ENCODE results near the gene SLC25A17.

The SLC25A17 gene

GRCh38 chr22:40743768-40744167 is 75.4 kb downstream of the SLC25A17 start:
- H3K36me3 ChIP-seq (ENCODE audit: control insufficient read depth, insufficient read depth, low read length): no peaks in the 10 kb centered on the region
- no peaks in the 10 kb centered on the region for H3K27me3 ChIP-seq (ENCODE audit: control insufficient read depth, insufficient read depth, low read length, poor library complexity, severe bottlenecking)
- no peaks in the 10 kb centered on the region for H3K9me3 ChIP-seq (ENCODE audit: control insufficient read depth, low read length)
- WGBS, 2 experiments: 94 to 98% methylated on average over 8 of the region's 9 CpGs
- no peak overlapping the region for H3K4me3 ChIP-seq (ENCODE audit: insufficient read depth, low read depth, low read length)
- peaks cover 6% of the 10 kb centered on the region for H3K4me1 ChIP-seq (ENCODE audit: control insufficient read depth, insufficient read depth, low read length)
- no peak overlapping the region for H3K27ac ChIP-seq (ENCODE audit: insufficient read depth, low read depth, low read length, poor library complexity, severe bottlenecking)

DNA sequence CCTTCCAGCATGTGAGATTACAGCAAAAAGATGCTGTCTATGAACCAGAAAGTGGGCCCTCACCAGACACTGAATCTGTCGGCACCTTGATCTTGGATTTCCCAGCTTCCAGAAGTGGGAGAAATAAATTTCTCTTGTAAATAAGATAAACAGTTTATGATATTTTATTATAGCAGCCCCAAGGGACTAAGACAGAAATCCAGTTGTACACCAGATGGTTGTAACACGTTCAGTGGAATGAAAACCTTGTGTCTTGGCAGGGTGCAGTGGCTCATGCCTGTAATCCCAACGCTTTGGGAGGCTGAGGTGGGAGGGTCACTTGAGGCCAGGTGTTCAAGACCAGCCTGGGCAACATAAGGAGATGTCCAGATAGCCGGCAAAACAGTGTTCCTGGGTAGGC is 78.0 kb downstream of the SLC25A17 start:
- H3K27me3 ChIP-seq (ENCODE audit: control insufficient read depth, insufficient read depth, low read length, poor library complexity, severe bottlenecking): no peaks in the 10 kb centered on the region
- no peaks in the 10 kb centered on the region for H3K9me3 ChIP-seq (ENCODE audit: control insufficient read depth, low read length)
- WGBS, 2 experiments: 90 to 92% methylated on average over 4 of the region's 4 CpGs
- H3K36me3 ChIP-seq (ENCODE audit: control insufficient read depth, insufficient read depth, low read length): no peaks in the 10 kb centered on the region
- H3K4me1 ChIP-seq (ENCODE audit: control insufficient read depth, insufficient read depth, low read length): peaks cover 6% of the 10 kb centered on the region
- H3K4me3 ChIP-seq (ENCODE audit: insufficient read depth, low read depth, low read length): no peak overlapping the region
- H3K27ac ChIP-seq (ENCODE audit: insufficient read depth, low read depth, low read length, poor library complexity, severe bottlenecking): no peak overlapping the region

- Histone ChIP-seq H3K27ac (ENCODE audit: insufficient read depth, low read depth, low read length, poor library complexity, severe bottlenecking) (no peak overlapping the region), H3K36me3 (ENCODE audit: control insufficient read depth, insufficient read depth, low read length) (no peaks in the 10 kb centered on the region), H3K4me1 (ENCODE audit: control insufficient read depth, insufficient read depth, low read length) (peaks cover 6% of the 10 kb centered on the region), H3K4me3 (ENCODE audit: insufficient read depth, low read depth, low read length) (no peak overlapping the region), H3K27me3 (ENCODE audit: control insufficient read depth, insufficient read depth, low read length, poor library complexity, severe bottlenecking) (no peaks in the 10 kb centered on the region), H3K9me3 (ENCODE audit: control insufficient read depth, low read length) (no peaks in the 10 kb centered on the region)
- WGBS, 2 experiments: 70 to 73% methylated on average over 3 of the region's 3 CpGs
Measured at GRCh38 chr22:40739721-40740120, 79.4 kb downstream of the SLC25A17 start.

DNA sequence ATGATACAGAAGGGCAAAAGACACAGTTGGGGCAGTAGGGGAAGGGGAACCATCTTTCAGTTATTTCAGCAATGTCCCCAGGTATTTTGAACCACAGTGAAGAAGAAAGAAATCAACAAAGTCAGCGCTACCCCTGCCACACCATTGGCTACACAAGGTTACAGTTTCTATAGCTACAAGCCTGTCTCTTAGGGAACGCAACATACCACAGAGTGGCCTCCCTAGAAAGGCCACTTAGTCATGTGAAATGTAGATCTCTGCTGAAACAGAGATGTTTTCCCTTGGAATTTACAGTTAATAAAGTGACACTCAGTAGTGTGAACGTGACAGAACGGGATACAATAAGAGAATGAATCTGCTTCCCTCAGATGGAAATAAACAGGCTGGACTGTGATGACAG is 85.2 kb downstream of the SLC25A17 start:
- H3K4me1 ChIP-seq (ENCODE audit: control insufficient read depth, insufficient read depth, low read length): no peaks in the 10 kb centered on the region
- H3K27ac ChIP-seq (ENCODE audit: insufficient read depth, low read depth, low read length, poor library complexity, severe bottlenecking): no peak overlapping the region
- 95 to 97% methylated on average over 4 of the region's 4 CpGs for WGBS, 2 experiments
- H3K9me3 ChIP-seq (ENCODE audit: control insufficient read depth, low read length): no peaks in the 10 kb centered on the region
- H3K36me3 ChIP-seq (ENCODE audit: control insufficient read depth, insufficient read depth, low read length): no peaks in the 10 kb centered on the region
- H3K27me3 ChIP-seq (ENCODE audit: control insufficient read depth, insufficient read depth, low read length, poor library complexity, severe bottlenecking): no peaks in the 10 kb centered on the region
- H3K4me3 ChIP-seq (ENCODE audit: insufficient read depth, low read depth, low read length): no peak overlapping the region

DNA sequence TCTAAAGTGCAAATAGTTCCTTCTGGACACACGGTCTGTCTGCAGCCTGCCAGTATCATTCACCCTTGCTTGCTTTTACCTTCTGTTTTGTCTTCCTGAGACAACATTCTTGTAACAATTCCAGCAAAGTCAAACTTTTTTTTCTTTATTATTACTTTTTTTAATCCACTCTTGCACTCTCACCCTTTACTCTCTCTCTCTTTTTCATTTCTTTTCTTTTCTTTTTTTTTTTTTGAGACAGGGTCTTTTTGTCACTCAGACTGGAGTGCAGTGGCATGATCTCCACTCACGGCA is 86.2 kb downstream of the SLC25A17 start:
- no peaks in the 10 kb centered on the region for H3K27me3 ChIP-seq (ENCODE audit: control insufficient read depth, insufficient read depth, low read length, poor library complexity, severe bottlenecking)
- H3K4me3 ChIP-seq (ENCODE audit: insufficient read depth, low read depth, low read length): no peak overlapping the region
- 48 to 51% methylated on average over 2 of the region's 2 CpGs for WGBS, 2 experiments
- H3K27ac ChIP-seq (ENCODE audit: insufficient read depth, low read depth, low read length, poor library complexity, severe bottlenecking): no peak overlapping the region
- no peaks in the 10 kb centered on the region for H3K36me3 ChIP-seq (ENCODE audit: control insufficient read depth, insufficient read depth, low read length)
- H3K9me3 ChIP-seq (ENCODE audit: control insufficient read depth, low read length): no peaks in the 10 kb centered on the region
- no peaks in the 10 kb centered on the region for H3K4me1 ChIP-seq (ENCODE audit: control insufficient read depth, insufficient read depth, low read length)

- Histone ChIP-seq H3K27me3 (ENCODE audit: control insufficient read depth, insufficient read depth, low read length, poor library complexity, severe bottlenecking) (no peaks in the 10 kb centered on the region), H3K9me3 (ENCODE audit: control insufficient read depth, low read length) (no peaks in the 10 kb centered on the region), H3K27ac (ENCODE audit: insufficient read depth, low read depth, low read length, poor library complexity, severe bottlenecking) (no peak overlapping the region), H3K4me1 (ENCODE audit: control insufficient read depth, insufficient read depth, low read length) (no peaks in the 10 kb centered on the region), H3K4me3 (ENCODE audit: insufficient read depth, low read depth, low read length) (no peak overlapping the region), H3K36me3 (ENCODE audit: control insufficient read depth, insufficient read depth, low read length) (no peaks in the 10 kb centered on the region)
- WGBS, 2 experiments: 77% methylated on average over 5 to 6 of the region's 6 CpGs
Measured at GRCh38 chr22:40729284-40729683, 89.9 kb downstream of the SLC25A17 start.

DNA sequence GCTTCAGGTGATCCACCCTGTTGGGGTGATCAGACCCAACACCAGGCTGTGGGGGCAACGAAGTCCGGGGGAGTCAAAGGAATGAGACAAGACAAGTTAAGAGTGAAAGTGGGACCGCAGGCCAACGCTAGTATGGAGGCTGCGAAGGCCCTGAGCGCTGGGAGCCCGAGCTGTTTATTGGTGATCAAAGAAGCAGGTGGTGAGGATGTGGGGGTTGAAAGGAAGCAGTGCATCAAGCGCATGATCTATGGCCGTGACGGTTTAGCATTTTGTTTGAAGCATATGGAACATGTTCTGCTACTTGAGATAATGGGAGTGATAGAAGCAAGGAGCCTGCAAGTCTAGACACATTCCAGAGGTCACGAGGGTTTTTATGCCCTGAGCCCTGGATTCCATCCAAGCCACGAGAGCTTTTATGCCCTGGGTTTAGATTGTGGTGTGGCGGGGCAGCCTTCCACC is 90.4 kb downstream of the SLC25A17 start:
- Histone ChIP-seq H3K36me3 (ENCODE audit: control insufficient read depth, insufficient read depth, low read length) (no peaks in the 10 kb centered on the region), H3K4me1 (ENCODE audit: control insufficient read depth, insufficient read depth, low read length) (no peaks in the 10 kb centered on the region), H3K9me3 (ENCODE audit: control insufficient read depth, low read length) (no peaks in the 10 kb centered on the region), H3K27me3 (ENCODE audit: control insufficient read depth, insufficient read depth, low read length, poor library complexity, severe bottlenecking) (no peaks in the 10 kb centered on the region), H3K27ac (ENCODE audit: insufficient read depth, low read depth, low read length, poor library complexity, severe bottlenecking) (no peak overlapping the region), H3K4me3 (ENCODE audit: insufficient read depth, low read depth, low read length) (no peak overlapping the region)
- WGBS, 2 experiments: 92% methylated on average over 13 of the region's 13 CpGs

GRCh38 chr22:40727964-40728615 is 91.1 kb downstream of the SLC25A17 start:
- WGBS, 2 experiments: 86 to 88% methylated on average over 14 of the region's 14 CpGs
- no peaks in the 10 kb centered on the region for H3K36me3 ChIP-seq (ENCODE audit: control insufficient read depth, insufficient read depth, low read length)
- no peaks in the 10 kb centered on the region for H3K4me1 ChIP-seq (ENCODE audit: control insufficient read depth, insufficient read depth, low read length)
- no peaks in the 10 kb centered on the region for H3K9me3 ChIP-seq (ENCODE audit: control insufficient read depth, low read length)
- H3K4me3 ChIP-seq (ENCODE audit: insufficient read depth, low read depth, low read length): no peak overlapping the region
- no peak overlapping the region for H3K27ac ChIP-seq (ENCODE audit: insufficient read depth, low read depth, low read length, poor library complexity, severe bottlenecking)
- no peaks in the 10 kb centered on the region for H3K27me3 ChIP-seq (ENCODE audit: control insufficient read depth, insufficient read depth, low read length, poor library complexity, severe bottlenecking)

GRCh38 chr22:40727070-40727963 is 91.8 kb downstream of the SLC25A17 start:
- H3K4me1 ChIP-seq (ENCODE audit: control insufficient read depth, insufficient read depth, low read length): no peaks in the 10 kb centered on the region
- H3K4me3 ChIP-seq (ENCODE audit: insufficient read depth, low read depth, low read length): no peak overlapping the region
- 71 to 74% methylated on average over 9 to 10 of the region's 11 CpGs for WGBS, 2 experiments
- H3K27me3 ChIP-seq (ENCODE audit: control insufficient read depth, insufficient read depth, low read length, poor library complexity, severe bottlenecking): no peaks in the 10 kb centered on the region
- no peaks in the 10 kb centered on the region for H3K36me3 ChIP-seq (ENCODE audit: control insufficient read depth, insufficient read depth, low read length)
- H3K9me3 ChIP-seq (ENCODE audit: control insufficient read depth, low read length): no peaks in the 10 kb centered on the region
- H3K27ac ChIP-seq (ENCODE audit: insufficient read depth, low read depth, low read length, poor library complexity, severe bottlenecking): no peak overlapping the region

GRCh38 chr22:40726514-40726913 is 92.6 kb downstream of the SLC25A17 start:
- Histone ChIP-seq H3K4me1 (ENCODE audit: control insufficient read depth, insufficient read depth, low read length) (no peaks in the 10 kb centered on the region), H3K27ac (ENCODE audit: insufficient read depth, low read depth, low read length, poor library complexity, severe bottlenecking) (no peak overlapping the region), H3K27me3 (ENCODE audit: control insufficient read depth, insufficient read depth, low read length, poor library complexity, severe bottlenecking) (no peaks in the 10 kb centered on the region), H3K4me3 (ENCODE audit: insufficient read depth, low read depth, low read length) (no peak overlapping the region), H3K9me3 (ENCODE audit: control insufficient read depth, low read length) (no peaks in the 10 kb centered on the region), H3K36me3 (ENCODE audit: control insufficient read depth, insufficient read depth, low read length) (no peaks in the 10 kb centered on the region)
- WGBS, 2 experiments: 95 to 100% methylated on average over 3 to 4 of the region's 4 CpGs

Data from ectodermal cell (in vitro differentiated cells).